K562 (cell line): ENCODE measurements around the gene SUPT5H. TPM values are rescaled to one million over a fixed set of nuclear protein-coding genes. Genes with fewer than 3 reads are reported as not detected.

Experiments used
- HDAC6 ChIP-seq: IDR thresholded peaks from 2 replicates; pipeline ENCODE4 v1.6.1; 2012; ENCODE audit warnings: low read depth, mild to moderate bottlenecking, control low read depth, inconsistent platforms, low read length, moderate library complexity
- HDGF ChIP-seq: fragments of 450-650 bp; IDR thresholded peaks from 2 replicates; pipeline ENCODE4 v1.6.1; 2016
- POLR2H ChIP-seq: IDR thresholded peaks from 2 replicates; pipeline ENCODE4 v1.6.1; 2016; ENCODE audit warnings: missing genetic modification characterization, low read depth, mild to moderate bottlenecking, control low read depth, missing compliant biosample characterization, moderate library complexity
- RCOR1 ChIP-seq, 2 experiments: IDR thresholded peaks; 2 replicates each; pipeline ENCODE4 v1.6.1; 2012; ENCODE audit warnings: low read depth in 2 of 2, low read length in 2 of 2, borderline replicate concordance in 1 of 2, improper control_type of control experiment in 1 of 2
- TAF9B ChIP-seq: fragments of 450-650 bp; IDR thresholded peaks from 2 replicates; pipeline ENCODE4 v1.6.1; 2018; ENCODE audit warnings: mild to moderate bottlenecking; ENCODE audit not compliant: partially characterized antibody
- TARDBP ChIP-seq: fragments of 450-650 bp; IDR thresholded peaks from 2 replicates; pipeline ENCODE4 v1.6.1; 2016
- TEAD4 ChIP-seq, 2 experiments: sonication (generic) in 1 of 2; formaldehyde crosslinking in 1 of 2; IDR thresholded peaks; 2 replicates each; pipeline versions ENCODE4 v1.6.1 to v1.8.0; 2012 to 2022; ENCODE audit warnings: borderline replicate concordance in 1 of 2, inconsistent platforms in 1 of 2, low read length in 1 of 2, mild to moderate bottlenecking in 1 of 2, missing genetic modification reagents in 1 of 2
- ZMIZ1 ChIP-seq, 2 experiments: fragments of 150-350 bp in 1 of 2; IDR thresholded peaks; 2 replicates each; pipeline ENCODE4 v1.6.1; 2012 to 2016; ENCODE audit warnings: low read depth in 2 of 2, low read length in 2 of 2, mild to moderate bottlenecking in 1 of 2, moderate library complexity in 1 of 2
- ZNF140 ChIP-seq: fragments of 250-450 bp; sonication (Bioruptor Pico); IDR thresholded peaks from 2 replicates; pipeline ENCODE4 v1.8.0; 2021; ENCODE audit warnings: moderate library complexity, mild to moderate bottlenecking, inconsistent platforms
- ZNF175 ChIP-seq: fragments of 200-800 bp; sonication (Bioruptor generic); IDR thresholded peaks from 2 replicates; pipeline ENCODE4 v1.6.1; 2016; ENCODE audit warnings: low read depth, mild to moderate bottlenecking, missing genetic modification characterization, missing compliant biosample characterization
- ZNF224 ChIP-seq: sonication (generic); formaldehyde crosslinking; IDR thresholded peaks from 2 replicates; pipeline ENCODE4 v1.8.0; 2022; ENCODE audit warnings: mild to moderate bottlenecking, missing genetic modification reagents
- ZNF253 ChIP-seq: fragments of 250-450 bp; sonication (Bioruptor Pico); conservative IDR thresholded peaks from 2 replicates; pipeline ENCODE4 v1.6.1; 2021; ENCODE audit warnings: mild to moderate bottlenecking
- ZNF511 ChIP-seq: sonication (generic); formaldehyde crosslinking; IDR thresholded peaks from 2 replicates; pipeline ENCODE4 v1.8.0; 2022; ENCODE audit warnings: mild to moderate bottlenecking, missing genetic modification reagents
- ZNF584 ChIP-seq: fragments of 200-800 bp; sonication (Bioruptor generic); IDR thresholded peaks from 2 replicates; pipeline ENCODE4 v1.6.1; 2016; ENCODE audit warnings: low read depth, mild to moderate bottlenecking, missing genetic modification characterization, missing compliant biosample characterization
- polyA plus RNA-seq, 8 experiments: library from polyadenylated mRNA; depleted of rRNA in 4 of 8; stranded (reverse) in 5 of 8; unstranded in 3 of 8; fragments of >200 nt; fragmentation: Nextera tagmentation in 2 of 8; fragmentation: Illumina TruSeq in 1 of 8; extraction: Ambion mirVana in 2 of 8; extraction: Trizol in 1 of 8; gene quantifications; 2 replicates each; pipeline versions ENCODE4 v1.2.1 to v1.2.3, GENCODE V29; 2011 to 2014; ENCODE audit warnings: inconsistent platforms in 1 of 8, missing spikeins in 1 of 8
- total RNA-seq, 7 experiments: library from RNA; depleted of rRNA in 6 of 7; stranded (reverse); fragments of >200 nt in 6 of 7; fragmentation: Illumina TruSeq in 2 of 7; extraction: Trizol in 2 of 7; gene quantifications; 2 replicates each; pipeline versions ENCODE4 v1.2.1 to v1.2.3, GENCODE V29; 2011 to 2021; ENCODE audit warnings: low replicate concordance in 1 of 7
- TF ChIP-seq, protein P1 (sequence below): fragments of 250-450 bp; sonication (Bioruptor Pico); IDR thresholded peaks from 2 replicates; pipeline ENCODE4 v1.5.0; 2021; ENCODE audit warnings: mild to moderate bottlenecking, moderate library complexity
- TF ChIP-seq, protein P2 (sequence below): IDR thresholded peaks from 2 replicates; pipeline ENCODE4 v1.6.1; 2011; ENCODE audit warnings: borderline replicate concordance, low read depth, mild to moderate bottlenecking, moderate library complexity, low read length; ENCODE audit not compliant: insufficient read depth, poor library complexity, severe bottlenecking

SUPT5H gene
- total and polyA plus RNA-seq, 9 of the 15 experiments (the other 6 are each of a cell fraction or from before 2014, with no cell fraction given) = 13.3 to 85.9 (median 35.9) TPM

- TF ChIP-seq, protein P1, sequence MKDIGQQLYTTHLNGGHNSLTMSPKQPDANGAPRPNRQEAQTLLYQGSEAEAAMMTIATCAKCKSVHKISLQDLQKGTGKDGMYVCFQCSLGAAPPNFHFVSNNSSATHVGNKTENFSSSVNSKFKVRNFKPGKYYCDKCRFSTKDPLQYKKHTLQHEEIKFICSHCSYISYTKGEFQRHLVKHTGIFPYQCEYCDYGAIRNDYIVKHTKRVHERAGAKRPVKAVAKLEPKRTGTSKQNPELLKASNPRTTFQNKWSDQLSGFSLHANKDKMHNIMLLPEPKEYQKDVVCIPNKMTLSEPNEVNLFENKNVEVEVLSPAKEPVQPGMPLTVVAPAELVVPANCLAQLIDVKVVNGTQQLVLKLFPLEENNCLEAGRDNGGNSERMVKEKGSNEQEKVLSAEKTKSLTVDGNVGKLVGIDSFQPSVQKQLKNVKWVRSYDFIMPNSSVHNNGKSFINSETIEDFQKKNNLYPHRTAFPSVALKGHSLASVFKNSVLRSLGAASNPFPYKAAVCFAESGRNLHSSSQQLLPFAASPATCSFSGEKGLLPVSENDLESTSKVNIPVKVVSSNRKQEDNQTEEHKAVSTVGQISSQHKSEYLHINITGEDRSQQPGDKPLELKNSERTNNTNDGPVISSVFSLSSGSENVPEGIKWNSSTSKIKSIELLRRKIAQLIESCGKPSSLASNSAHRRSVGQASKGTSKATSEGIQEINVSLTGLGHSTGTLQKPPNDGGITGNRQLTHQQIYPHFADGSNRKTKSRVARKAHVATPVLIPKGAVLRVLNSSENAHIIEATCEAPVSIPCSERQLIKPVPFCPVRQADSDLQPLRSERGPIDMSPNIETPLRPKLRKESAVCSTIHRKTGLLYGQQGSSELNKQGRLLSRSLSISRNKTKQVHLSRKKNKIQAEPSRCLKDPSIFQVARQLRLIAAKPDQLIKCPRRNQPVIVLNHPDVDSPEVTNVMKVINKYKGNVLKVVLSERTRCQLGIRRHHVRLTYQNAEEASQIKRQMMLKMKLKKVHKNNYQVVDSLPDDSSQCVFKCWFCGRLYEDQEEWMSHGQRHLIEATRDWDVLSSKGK = no peak
- TF ChIP-seq ZNF584 (no peak), HDAC6 (no peak), ZNF175 (CRISPR knock-in tag) (0 out of 2 replicates have a peak, but pooled peaks have one; percentile 52), RCOR1 (IDR thresholded peaks at IDR 0.05; ENCODE audit: borderline replicate concordance in 1 of 2, low read depth in 2 of 2, low read length in 2 of 2) (peak in 1 of 2 experiments; percentile 35; a peak in 1 of 4 replicates), ZNF224 (CRISPR knock-in tag) (no peak), HDGF (no peak), TEAD4 (IDR thresholded peaks at IDR 0.05; ENCODE audit: low read length) (no peak), TEAD4 (CRISPR knock-in tag; IDR thresholded peaks at IDR 0.05; ENCODE audit: borderline replicate concordance) (no peak), ZNF140 (CRISPR knock-in tag) (no peak), TARDBP (no peak), TAF9B (peak; percentile 91), POLR2H (no peak), ZMIZ1 (IDR thresholded peaks at IDR 0.05; ENCODE audit: low read depth in 2 of 2, low read length in 2 of 2) (no peak), ZNF511 (CRISPR knock-in tag) (no peak), ZNF253 (no peak)
- TF ChIP-seq, protein P2, sequence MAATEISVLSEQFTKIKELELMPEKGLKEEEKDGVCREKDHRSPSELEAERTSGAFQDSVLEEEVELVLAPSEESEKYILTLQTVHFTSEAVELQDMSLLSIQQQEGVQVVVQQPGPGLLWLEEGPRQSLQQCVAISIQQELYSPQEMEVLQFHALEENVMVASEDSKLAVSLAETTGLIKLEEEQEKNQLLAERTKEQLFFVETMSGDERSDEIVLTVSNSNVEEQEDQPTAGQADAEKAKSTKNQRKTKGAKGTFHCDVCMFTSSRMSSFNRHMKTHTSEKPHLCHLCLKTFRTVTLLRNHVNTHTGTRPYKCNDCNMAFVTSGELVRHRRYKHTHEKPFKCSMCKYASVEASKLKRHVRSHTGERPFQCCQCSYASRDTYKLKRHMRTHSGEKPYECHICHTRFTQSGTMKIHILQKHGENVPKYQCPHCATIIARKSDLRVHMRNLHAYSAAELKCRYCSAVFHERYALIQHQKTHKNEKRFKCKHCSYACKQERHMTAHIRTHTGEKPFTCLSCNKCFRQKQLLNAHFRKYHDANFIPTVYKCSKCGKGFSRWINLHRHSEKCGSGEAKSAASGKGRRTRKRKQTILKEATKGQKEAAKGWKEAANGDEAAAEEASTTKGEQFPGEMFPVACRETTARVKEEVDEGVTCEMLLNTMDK = no peak
Observed at GRCh38 chr19:39403331-39404312, 41.8 kb upstream of the SUPT5H start (continued).
